ENCODE measurements around the gene TPSB2.

DNA sequence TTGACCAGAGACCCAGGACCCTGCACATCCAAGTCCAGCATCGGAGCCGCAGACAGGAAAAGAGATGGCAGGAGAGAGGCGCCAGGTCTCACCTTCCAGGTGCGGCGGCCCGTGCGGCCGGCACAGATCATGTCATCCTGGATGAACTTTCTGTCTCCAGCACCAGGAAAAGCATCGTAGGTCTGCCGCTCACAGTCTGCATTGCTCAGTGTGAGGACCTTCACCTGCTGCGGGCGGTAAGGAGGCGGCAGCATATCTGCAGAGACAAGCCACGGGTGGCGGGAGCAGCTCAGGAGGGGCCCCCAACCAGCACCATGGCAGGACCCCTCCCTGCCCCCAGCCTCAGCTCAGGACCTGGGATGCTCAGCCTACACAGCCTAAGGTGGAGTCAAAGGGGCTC, 43.8 kb upstream of the TPSB2 start:
- TF ChIP-seq, protein P1, sequence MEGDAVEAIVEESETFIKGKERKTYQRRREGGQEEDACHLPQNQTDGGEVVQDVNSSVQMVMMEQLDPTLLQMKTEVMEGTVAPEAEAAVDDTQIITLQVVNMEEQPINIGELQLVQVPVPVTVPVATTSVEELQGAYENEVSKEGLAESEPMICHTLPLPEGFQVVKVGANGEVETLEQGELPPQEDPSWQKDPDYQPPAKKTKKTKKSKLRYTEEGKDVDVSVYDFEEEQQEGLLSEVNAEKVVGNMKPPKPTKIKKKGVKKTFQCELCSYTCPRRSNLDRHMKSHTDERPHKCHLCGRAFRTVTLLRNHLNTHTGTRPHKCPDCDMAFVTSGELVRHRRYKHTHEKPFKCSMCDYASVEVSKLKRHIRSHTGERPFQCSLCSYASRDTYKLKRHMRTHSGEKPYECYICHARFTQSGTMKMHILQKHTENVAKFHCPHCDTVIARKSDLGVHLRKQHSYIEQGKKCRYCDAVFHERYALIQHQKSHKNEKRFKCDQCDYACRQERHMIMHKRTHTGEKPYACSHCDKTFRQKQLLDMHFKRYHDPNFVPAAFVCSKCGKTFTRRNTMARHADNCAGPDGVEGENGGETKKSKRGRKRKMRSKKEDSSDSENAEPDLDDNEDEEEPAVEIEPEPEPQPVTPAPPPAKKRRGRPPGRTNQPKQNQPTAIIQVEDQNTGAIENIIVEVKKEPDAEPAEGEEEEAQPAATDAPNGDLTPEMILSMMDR (IDR thresholded peaks at IDR 0.05): no peak
- no peak for TF ChIP-seq POLR2A (IDR thresholded peaks at IDR 0.05)

Data from lower leg skin (tissue), 3 donors.